NCI-H1417 treated with DMSO at 0.1 percent for 48 hours (cell line): Measurements from ENCODE around the gene TMEM135.
"Not testable (repeated sequence)": the region's sequence is repeated elsewhere in the genome, so short reads cannot be mapped to it uniquely, and the experiment has no call there.

ENCODE experiments used
- DNase-seq: peaks from one replicate; lab custom pipeline; 2025; lab: John Stamatoyannopoulos, UW

TMEM135 gene

DNA sequence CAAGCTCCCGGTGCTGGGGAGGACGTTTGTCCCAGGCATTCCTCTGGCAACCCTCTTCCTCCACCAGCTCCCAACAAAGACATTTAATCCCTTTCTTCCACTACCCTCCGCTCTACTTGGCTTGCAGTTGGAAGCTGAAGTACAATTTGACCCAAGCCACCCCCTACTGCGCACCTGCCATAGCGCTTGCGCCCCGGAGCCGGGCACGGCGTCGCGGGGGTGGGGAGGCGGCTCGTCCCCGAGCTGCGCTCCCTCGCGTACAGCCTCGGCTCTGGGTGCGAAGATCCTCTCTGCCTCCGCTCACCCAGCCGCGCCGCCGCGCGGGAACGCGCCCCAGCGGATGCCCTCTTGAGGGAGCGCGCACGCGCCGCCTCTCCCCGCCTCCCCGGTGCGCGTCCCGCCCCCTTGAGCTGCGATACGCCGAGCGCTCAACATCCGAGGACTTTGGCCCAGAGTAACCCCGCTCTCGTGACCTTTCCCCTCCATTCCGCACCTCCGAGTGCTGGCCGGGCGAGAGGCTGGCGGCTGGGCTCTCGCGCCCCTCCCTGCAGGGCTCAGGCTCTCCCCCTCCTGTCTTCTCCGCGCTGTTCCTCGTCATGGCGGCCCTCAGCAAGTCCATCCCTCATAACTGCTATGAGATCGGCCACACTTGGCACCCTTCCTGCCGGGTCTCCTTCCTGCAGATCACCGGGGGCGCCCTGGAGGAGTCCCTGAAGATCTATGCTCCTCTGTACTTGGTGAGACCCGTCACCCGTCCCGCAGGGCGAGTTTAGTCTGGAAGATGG is at the start of gene TMEM135:
TSS of gene TMEM135 (plus strand) at position 485 of the 785 bp plus-strand sequence. CDS start at position 597, 112 bp downstream.
- DNase-seq: peak; percentile 82

DNA sequence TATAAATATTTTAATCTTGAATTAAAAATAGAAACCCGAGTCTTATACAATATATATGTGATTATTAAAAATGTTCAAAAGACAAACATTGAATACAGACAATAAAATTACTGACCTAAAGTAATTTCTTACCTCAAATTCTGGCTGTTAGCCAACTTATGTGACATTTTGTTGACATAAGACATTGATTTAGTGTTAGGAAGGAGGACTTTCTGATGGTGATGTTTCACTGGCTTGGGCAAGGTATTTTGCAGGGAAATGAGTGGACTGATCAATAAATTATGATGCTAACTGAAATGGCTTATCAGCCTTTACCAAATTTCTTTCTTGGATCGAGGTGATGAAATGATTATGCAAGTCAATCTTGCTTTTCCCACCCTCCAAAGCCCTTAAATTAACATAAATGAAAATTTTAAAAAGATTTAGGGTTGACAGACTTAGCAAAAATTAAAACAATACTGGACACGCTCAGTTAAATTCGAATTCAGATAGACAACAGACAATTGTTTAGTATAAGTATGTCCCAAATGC is 49.3 kb upstream of the TMEM135 start:
- DNase-seq: no peak

GRCh38 chr11:86990031-86990430 is 47.7 kb upstream of the TMEM135 start:
- no peak for DNase-seq

DNA sequence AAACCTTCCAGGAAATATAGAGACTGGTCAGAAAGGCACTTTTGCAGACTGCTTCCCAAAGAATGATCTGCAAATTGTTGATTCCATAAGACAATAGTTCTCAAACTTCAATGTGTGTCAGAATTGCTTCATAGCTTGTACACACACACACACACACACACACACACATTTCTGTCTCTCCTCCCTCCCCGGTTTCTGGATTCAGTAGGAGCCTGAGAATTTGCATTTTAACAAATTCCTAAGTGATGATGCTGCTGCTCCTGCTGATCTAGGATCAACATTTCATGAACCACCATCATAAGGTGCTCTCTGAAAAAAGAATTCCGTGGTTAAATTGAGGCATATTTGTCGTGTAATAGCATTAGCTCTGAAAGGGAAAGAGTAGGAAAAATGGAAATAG is 47.2 kb upstream of the TMEM135 start:
- DNase-seq: no peak

GRCh38 chr11:86991341-86991740 is 46.4 kb upstream of the TMEM135 start:
- DNase-seq: no peak

GRCh38 chr11:86992340-86992739 is 45.4 kb upstream of the TMEM135 start:
- DNase-seq: not testable (repeated sequence)

- no peak for DNase-seq
Observed at GRCh38 chr11:86993031-86993430, 44.7 kb upstream of the TMEM135 start.

DNA sequence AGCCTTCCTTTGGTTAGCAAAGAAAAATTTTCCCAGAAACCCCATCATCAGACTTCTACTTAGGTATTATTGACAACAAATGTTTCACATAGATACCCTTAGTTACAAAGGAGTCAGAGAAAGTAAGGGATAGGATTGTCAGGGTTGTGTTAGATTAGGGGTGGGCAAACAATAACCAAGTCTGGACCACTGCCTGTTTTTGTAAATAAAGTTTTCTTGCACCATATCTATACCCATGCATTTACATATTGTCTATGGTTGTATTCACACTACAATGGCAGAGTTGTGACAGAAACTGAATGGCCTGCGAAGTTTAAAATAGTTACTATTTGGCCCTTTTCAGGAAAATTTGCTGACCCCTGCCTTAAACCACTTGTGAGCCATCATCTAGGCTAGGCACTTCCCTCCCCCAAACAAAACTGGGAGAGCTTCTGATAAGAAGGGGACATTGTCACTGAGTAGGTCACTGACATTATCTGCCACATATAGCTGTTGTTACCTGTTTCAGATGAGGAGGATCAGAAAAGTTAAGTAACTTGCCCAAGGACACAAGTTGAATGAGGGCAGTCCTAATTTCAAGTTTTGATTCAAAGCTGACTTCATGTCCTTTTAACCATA is 40.7 kb upstream of the TMEM135 start:
- DNase-seq: no peak

- DNase-seq: no peak
Observed at GRCh38 chr11:86999388-86999787, 38.3 kb upstream of the TMEM135 start.

DNA sequence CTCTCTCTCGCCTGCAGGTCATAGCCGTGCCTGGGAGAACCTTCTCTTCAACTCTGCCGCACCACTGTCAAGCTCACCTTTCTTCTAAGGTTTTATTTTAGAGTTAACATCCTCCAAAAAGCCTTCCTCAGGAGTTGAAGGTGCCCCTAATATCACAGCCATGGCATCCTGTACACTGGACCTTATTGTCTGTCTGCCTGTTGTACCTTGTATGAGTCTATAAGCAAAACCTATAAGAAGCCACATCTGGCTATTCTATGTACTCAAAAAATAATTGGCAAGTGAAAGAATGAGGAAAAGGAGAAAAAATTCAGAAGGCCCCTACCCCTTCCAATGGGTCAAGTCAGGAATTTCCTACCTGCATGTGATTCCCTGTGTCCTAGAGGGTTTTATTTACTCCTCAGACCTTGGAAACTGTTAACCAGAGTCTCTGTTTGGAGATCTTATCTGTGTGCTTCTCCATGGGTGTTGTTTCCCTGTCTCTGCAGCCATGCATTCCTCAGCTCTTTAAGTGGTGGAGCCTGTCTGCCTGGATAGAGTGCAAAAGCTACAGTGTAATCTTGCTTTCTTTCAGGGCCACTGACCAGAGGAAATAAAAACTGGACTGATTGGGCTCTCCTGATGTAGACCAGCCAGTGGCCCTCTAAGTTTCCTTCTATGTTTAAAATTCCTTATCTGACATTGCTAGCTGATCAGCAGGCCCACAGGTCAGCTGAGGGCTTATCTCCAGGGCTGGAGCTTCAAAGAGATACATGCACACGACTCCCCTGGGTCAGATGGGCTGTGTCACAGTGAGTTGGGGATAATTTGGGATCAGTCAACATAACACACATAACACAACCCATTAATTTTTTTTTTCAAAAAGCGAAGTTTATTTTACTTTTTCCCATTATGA is 37.6 kb upstream of the TMEM135 start:
- DNase-seq: no peak

- no peak for DNase-seq
Observed at GRCh38 chr11:87002918-87003317, 34.8 kb upstream of the TMEM135 start.

GRCh38 chr11:87004281-87004680 is 33.5 kb upstream of the TMEM135 start:
- not testable (repeated sequence) for DNase-seq

- DNase-seq: no peak
Observed at GRCh38 chr11:87005569-87005921, 32.2 kb upstream of the TMEM135 start.

- DNase-seq: no peak
Observed at GRCh38 chr11:87006035-87006434, 31.7 kb upstream of the TMEM135 start.

GRCh38 chr11:87007963-87008362 is 29.8 kb upstream of the TMEM135 start:
- no peak for DNase-seq

DNA sequence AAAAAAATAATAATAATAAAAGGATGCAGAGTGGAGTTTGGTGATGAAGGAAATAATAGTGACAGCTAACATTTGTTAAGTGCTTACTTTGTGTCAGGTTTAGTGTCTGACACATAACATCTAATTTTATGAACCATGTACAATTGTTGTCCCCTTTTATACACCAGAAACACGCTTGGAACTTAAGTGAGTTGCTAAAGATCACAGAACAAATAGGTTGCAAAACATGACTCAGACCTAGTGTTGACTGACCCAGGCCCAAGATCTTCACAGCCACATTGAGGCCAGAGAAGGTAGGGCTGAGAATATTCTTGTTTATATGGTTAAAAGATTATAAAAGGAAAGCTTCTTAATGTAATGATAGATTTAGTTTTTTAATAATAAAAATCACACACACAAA is 25.6 kb upstream of the TMEM135 start:
- DNase-seq: no peak

DNA sequence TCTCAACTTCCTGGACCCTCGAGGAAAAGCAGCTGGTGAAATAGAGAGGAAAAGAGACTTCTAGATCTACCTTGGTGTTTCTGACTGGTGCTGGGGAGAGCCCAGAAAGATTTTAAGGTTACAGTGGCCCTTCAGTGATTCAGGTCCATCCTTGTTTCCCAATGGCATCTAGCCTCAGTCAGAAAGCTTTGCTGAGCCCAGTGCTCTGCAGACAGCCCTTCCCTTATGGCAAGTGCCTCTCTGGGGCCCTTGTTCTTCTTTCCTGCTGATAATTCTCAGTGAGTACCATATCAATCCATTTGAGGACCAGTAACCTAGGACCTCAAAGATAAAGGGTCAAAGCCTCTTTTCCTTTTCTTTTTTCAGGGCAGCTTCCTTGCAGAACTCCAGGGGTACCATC is 25.1 kb upstream of the TMEM135 start:
- no peak for DNase-seq

DNA sequence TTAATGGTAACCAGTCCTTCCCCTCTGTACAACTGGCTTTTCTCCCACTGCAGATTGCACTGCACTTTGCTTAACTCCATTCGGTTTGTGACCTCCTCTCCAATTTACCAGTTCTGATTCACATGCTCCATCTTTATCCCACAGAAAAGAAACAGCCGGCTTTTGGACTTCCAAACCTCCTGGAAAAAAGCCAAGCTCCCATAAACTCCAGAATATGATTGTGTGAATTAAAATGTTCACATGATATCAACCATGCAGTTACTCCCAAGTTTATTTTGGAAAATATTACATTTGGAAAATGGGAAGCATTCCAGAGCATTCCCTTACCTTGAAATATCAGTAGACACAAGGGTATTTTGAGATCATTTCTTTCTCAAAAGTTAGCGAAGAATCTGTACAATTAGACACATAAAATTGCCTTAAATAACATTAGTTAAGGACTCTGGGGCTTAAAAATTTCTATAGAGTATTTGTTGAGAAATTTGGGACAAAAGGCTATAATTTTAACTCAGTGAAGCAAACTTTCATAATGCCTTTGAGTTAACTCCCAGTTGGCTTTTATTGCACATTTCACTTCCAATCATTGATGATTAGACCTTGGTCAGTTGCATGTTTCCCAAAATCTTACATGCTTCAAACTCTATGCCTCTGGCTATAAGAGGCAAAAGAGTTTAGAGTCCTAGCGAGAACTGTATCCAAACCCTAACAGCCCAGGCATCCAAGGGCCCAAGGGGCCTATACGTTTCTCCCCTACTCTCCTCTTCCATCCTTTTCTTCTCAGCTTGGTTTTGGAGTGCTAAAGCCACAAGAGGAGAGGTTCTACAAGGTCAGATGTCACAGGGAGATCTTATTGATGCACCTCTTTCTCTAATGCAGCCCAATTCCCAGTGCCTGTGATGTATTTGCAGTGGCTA is 23.6 kb upstream of the TMEM135 start:
- no peak for DNase-seq

GRCh38 chr11:87015645-87016044 is 22.1 kb upstream of the TMEM135 start:
- no peak for DNase-seq

GRCh38 chr11:87019613-87020271 is 18.0 kb upstream of the TMEM135 start:
- DNase-seq: no peak

DNA sequence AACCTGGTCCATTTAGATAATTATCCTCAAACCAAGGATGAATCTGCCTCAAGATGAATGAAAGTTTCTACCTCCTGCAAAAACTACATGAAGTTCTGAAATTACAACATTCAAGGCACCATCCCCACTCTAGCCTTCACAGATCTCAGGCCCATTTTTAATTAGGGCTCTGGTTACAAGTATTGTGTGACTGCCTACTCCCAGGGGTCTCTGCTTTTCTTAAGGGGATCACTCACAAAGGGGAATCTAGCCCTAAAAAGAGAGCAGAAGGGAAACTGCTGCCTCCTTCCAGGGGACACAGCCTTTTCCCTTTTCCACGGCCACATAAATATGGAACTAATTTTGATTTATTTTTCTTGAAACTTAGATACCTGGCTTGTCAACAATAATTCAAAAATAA is 17.4 kb upstream of the TMEM135 start:
- DNase-seq: no peak
